CD4-positive, alpha-beta T cell (primary cell): Measurements from ENCODE around the gene HOXB3. TPM values are rescaled to one million over a fixed set of nuclear protein-coding genes. Genes with fewer than 3 reads are reported as not detected.

Source experiments
- ATAC-seq: fragments of 200-7000 bp; cut with Tn5 transposase; one replicate; pipeline ENCODE4 v1.10.0; 2022; ENCODE audit warnings: mild to moderate bottlenecking; ENCODE audit not compliant: poor library complexity
- CTCF ChIA-PET: fragments of 350-600 bp; sonication (Branson Sonifier 250); formaldehyde crosslinking; loops from one replicate; lab custom pipeline; 2021; ENCODE audit warnings: antibody characterized with exemption, inconsistent platforms; lab: Charles Lee
- POLR2A ChIA-PET: fragments of 350-600 bp; sonication (Branson Sonifier 250); formaldehyde crosslinking; loops from one replicate; lab custom pipeline; 2021; ENCODE audit warnings: antibody characterized with exemption, inconsistent platforms; lab: Charles Lee
- DNase-seq, 14 experiments: peaks; one replicate each; pipeline ENCODE4 v3.0.0-alpha.2; 2013 to 2020; ENCODE audit warnings: mixed read lengths in 2 of 14
- H3K27ac ChIP-seq, 2 donors: one replicate each; pipeline versions ENCODE4 v1.5.1 to v1.7.0; 2013; ENCODE audit warnings: low read length in 2 of 2, low read depth in 1 of 2, mild to moderate bottlenecking in 1 of 2
- H3K27me3 ChIP-seq, 2 experiments: 1 replicate in 1 of 2; 2 replicates in 1 of 2; pipeline versions ENCODE4 v1.6.1 to v1.7.0; 2013; ENCODE audit warnings: low read length in 2 of 2, control low read depth in 1 of 2, mild to moderate bottlenecking in 1 of 2, moderate library complexity in 1 of 2; ENCODE audit not compliant: insufficient read depth in 2 of 2, control insufficient read depth in 1 of 2
- H3K36me3 ChIP-seq: one replicate; pipeline ENCODE4 v1.6.1; 2013; ENCODE audit warnings: low read length, control low read depth; ENCODE audit not compliant: insufficient read depth
- H3K4me1 ChIP-seq: one replicate; pipeline ENCODE4 v1.6.1; 2013; ENCODE audit warnings: low read length, control low read depth; ENCODE audit not compliant: insufficient read depth
- H3K4me3 ChIP-seq: one replicate; pipeline ENCODE4 v1.5.1; 2013; ENCODE audit warnings: mild to moderate bottlenecking, low read length, moderate library complexity
- H3K9me3 ChIP-seq, 2 experiments: 1 replicate in 1 of 2; 2 replicates in 1 of 2; pipeline versions ENCODE4 v1.6.1 to v1.7.0; 2013; ENCODE audit warnings: low read length in 2 of 2, mild to moderate bottlenecking in 2 of 2, control low read depth in 1 of 2, moderate library complexity in 1 of 2; ENCODE audit not compliant: control insufficient read depth in 1 of 2, insufficient read depth in 1 of 2
- H3K27ac Mint-ChIP-seq: one replicate; pipeline ENCODE4 v1.8.0; 2020; ENCODE audit warnings: mixed read lengths
- H3K27me3 Mint-ChIP-seq: one replicate; pipeline ENCODE4 v1.8.0; 2021; ENCODE audit warnings: mixed read lengths
- H3K36me3 Mint-ChIP-seq: one replicate; pipeline ENCODE4 v1.8.0; 2021; ENCODE audit warnings: low read depth, mixed read lengths
- H3K4me1 Mint-ChIP-seq: one replicate; pipeline ENCODE4 v1.8.0; 2021; ENCODE audit warnings: low read depth, mixed read lengths
- H3K4me3 Mint-ChIP-seq: one replicate; pipeline ENCODE4 v1.8.0; 2020; ENCODE audit warnings: mild to moderate bottlenecking, mixed read lengths
- H3K9me3 Mint-ChIP-seq: one replicate; pipeline ENCODE4 v1.8.0; 2020; ENCODE audit warnings: mixed read lengths
- intact Hi-C, 2 experiments: fragments of 100-400 bp; cut with DNase I in 1 of 2; cut with micrococcal nuclease in 1 of 2; formaldehyde crosslinking; loops; one replicate each; pipeline versions ENCODE4 v1.15.1 to v1.9.0; 2023 to 2025; cut with DNase I, micrococcal nuclease
- total RNA-seq, 174 experiments: library from RNA in 2 of 174; stranded (reverse) in 2 of 174; gene quantifications; one replicate each; pipeline ENCODE4 v1.2.3 and lab custom pipeline; 2021 to 2026
- TF ChIP-seq, protein P1 (sequence below): fragments of 200-600 bp; IDR thresholded peaks from one replicate; pipeline ENCODE4 v1.8.0; 2022; ENCODE audit warnings: antibody characterized with exemption, mild to moderate bottlenecking

The HOXB3 gene
- total RNA-seq, 2 experiments from 2014 or later = 0.25 to 0.36 TPM

DNA sequence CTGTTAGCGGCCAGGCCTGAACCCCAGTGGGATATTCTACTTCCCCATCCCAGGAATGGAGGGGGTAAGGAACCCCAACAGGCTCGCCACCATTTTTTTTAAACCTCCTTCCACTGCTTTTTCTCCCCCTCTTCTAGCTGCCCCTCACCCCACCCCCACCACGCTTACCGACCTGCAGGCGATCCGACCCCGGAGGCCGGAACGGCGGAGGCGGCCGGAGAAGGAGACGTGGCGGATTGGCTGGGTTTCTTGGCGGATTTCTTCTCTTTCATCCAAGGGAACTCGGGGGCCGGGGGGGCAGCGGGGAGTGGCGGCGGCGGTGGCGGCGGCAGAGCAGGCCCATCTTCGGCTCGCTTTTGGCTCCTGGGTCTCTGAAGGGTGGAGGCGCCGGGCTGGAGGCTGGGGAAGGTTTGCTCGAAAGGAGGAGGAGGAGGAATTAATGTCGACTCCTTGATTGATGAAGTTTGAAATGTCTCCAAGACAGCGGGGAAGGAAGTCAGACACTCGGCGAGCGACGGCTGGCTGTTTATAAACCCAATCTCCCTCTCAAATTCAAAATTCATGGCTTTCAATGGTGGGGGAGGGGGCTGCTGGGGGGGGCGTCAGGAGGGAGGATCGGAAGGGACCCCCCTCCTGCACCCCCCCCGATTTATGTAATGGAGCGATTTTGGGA is 45.6 kb downstream of the HOXB3 start:
- peaks cover 73% of the 10 kb centered on the region for H3K4me1 ChIP-seq
- H3K4me3 ChIP-seq = peak overlapping the region; percentile 88
- CTCF ChIA-PET = no interaction called here
- H3K27me3 Mint-ChIP-seq = peaks cover 72% of the 10 kb centered on the region
- H3K9me3 Mint-ChIP-seq = no peaks in the 10 kb centered on the region
- no peaks in the 10 kb centered on the region for H3K36me3 ChIP-seq
- H3K4me1 Mint-ChIP-seq = peaks cover 59% of the 10 kb centered on the region
- H3K4me3 Mint-ChIP-seq = peak overlapping the region; percentile 91
- H3K27ac Mint-ChIP-seq = peak overlapping the region; percentile 80
- H3K9me3 ChIP-seq = no peaks in the 10 kb centered on the region
- no peaks in the 10 kb centered on the region for H3K27me3 ChIP-seq
- no peaks in the 10 kb centered on the region for H3K36me3 Mint-ChIP-seq
- DNase-seq (peak in 11 of 14 experiments; percentile 20 to 68 (median 44)), ATAC-seq (no peak)
- POLR2A ChIA-PET = interaction anchor here (0.6 kb wide), 1 partner anchor 39 kb away, joined by 3 read pairs; no protein-coding TSS in a partner anchor
- intact Hi-C loops = loop anchor here in 1 of 2 experiments (5.0 kb wide), 1 partner anchor 52 kb away; no protein-coding TSS in a partner anchor
- TF ChIP-seq, protein P1, sequence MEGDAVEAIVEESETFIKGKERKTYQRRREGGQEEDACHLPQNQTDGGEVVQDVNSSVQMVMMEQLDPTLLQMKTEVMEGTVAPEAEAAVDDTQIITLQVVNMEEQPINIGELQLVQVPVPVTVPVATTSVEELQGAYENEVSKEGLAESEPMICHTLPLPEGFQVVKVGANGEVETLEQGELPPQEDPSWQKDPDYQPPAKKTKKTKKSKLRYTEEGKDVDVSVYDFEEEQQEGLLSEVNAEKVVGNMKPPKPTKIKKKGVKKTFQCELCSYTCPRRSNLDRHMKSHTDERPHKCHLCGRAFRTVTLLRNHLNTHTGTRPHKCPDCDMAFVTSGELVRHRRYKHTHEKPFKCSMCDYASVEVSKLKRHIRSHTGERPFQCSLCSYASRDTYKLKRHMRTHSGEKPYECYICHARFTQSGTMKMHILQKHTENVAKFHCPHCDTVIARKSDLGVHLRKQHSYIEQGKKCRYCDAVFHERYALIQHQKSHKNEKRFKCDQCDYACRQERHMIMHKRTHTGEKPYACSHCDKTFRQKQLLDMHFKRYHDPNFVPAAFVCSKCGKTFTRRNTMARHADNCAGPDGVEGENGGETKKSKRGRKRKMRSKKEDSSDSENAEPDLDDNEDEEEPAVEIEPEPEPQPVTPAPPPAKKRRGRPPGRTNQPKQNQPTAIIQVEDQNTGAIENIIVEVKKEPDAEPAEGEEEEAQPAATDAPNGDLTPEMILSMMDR = no peak
- peak overlapping the region; percentile 71 to 77 for H3K27ac ChIP-seq

DNA sequence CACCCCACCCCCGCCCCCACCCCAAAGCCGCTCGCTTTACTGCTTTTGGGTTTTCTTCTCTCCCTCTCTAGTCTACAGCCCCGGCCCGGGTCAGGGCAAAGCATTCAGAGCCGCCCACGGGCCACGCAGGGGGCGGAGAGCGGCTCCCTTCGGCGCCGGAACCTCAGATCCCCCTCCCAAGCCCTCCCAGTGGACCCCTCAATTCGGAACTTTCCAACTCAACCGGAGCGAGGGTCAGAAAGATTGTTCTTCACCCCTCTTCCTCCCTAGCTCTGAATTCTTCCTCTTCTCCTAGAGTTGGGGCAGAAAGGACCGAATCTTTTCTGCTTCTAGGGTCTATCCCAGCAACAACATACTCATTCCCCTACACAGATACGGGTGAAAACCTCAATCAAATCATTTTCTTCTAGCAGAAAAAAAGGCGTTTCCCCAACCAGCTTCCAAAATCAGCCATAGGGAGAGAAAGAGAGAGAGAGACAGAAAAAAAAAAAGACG is 46.1 kb downstream of the HOXB3 start:
- intact Hi-C loops = loop anchor here in 1 of 2 experiments (5.0 kb wide), 1 partner anchor 52 kb away; no protein-coding TSS in a partner anchor
- TF ChIP-seq, protein P1 = no peak
- Histone ChIP-seq H3K36me3 (no peaks in the 10 kb centered on the region), H3K27ac (peak overlapping the region; percentile 71 to 77), H3K4me1 (peaks cover 73% of the 10 kb centered on the region), H3K9me3 (no peaks in the 10 kb centered on the region), H3K27me3 (no peaks in the 10 kb centered on the region), H3K4me3 (peak overlapping the region; percentile 88)
- H3K27ac Mint-ChIP-seq = peak overlapping the region; percentile 80
- H3K27me3 Mint-ChIP-seq = peaks cover 77% of the 10 kb centered on the region
- ChIA-PET CTCF (no interaction called here), POLR2A (no interaction called here)
- H3K4me1 Mint-ChIP-seq = peaks cover 59% of the 10 kb centered on the region
- H3K4me3 Mint-ChIP-seq = peak overlapping the region; percentile 91
- H3K9me3 Mint-ChIP-seq = no peaks in the 10 kb centered on the region
- ATAC-seq (peak; percentile 40), DNase-seq (peak in 4 of 14 experiments; percentile 14 to 62 (median 30))
- no peaks in the 10 kb centered on the region for H3K36me3 Mint-ChIP-seq

DNA sequence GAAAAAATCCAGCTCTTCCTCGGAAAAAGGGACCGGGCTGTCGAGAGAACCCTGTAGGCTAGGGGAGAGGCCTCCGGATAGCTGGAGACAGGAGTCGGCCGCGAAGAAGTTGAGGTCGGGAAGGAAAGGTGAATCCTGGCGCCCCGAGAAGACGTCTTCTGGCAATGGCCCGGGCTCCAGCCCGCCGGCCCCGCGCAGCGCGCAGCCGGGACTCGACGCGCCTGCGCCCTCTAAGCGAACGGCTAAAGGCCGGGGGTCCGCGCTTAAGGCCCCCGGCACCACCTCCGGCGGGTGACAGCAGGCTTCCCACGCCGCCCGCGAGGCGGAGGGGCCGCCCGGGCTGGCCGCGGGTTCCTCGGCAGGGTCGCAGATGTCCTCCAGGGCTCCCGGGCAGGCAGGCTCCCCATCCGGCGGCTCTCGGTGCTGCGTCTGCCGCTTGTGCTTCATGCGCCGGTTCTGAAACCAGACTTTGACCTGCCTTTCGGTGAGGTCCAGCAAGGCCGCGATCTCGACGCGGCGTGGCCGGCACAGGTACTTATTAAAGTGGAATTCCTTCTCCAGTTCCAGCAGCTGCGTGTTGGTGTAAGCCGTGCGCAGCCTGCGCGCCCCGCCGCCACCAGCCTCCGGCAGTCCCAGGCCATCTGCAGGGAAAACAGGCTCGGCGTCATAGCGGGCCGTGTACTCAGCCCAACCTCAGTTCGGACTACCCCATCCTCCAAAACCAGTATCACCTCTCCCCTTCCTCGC is 46.8 kb downstream of the HOXB3 start:
- POLR2A ChIA-PET = no interaction called here
- peak overlapping the region; percentile 90 for H3K27ac Mint-ChIP-seq
- Histone ChIP-seq H3K36me3 (no peaks in the 10 kb centered on the region), H3K4me3 (peak overlapping the region; percentile 88), H3K27me3 (no peaks in the 10 kb centered on the region), H3K4me1 (peaks cover 70% of the 10 kb centered on the region), H3K9me3 (no peaks in the 10 kb centered on the region), H3K27ac (peak overlapping the region; percentile 77 to 96)
- intact Hi-C loops = loop anchor here in 1 of 2 experiments (5.0 kb wide), 1 partner anchor 51 kb away; no protein-coding TSS in a partner anchor
- H3K27me3 Mint-ChIP-seq = peaks cover 80% of the 10 kb centered on the region
- H3K4me3 Mint-ChIP-seq = peak overlapping the region; percentile 91
- TF ChIP-seq, protein P1 = no peak
- peak; percentile 45 for ATAC-seq
- H3K9me3 Mint-ChIP-seq = no peaks in the 10 kb centered on the region
- CTCF ChIA-PET = no interaction called here
- DNase-seq = peak; percentile 18 to 79 (median 50)
- H3K36me3 Mint-ChIP-seq = no peaks in the 10 kb centered on the region
- H3K4me1 Mint-ChIP-seq = peaks cover 54% of the 10 kb centered on the region
